Smooth muscle cell of trachea (primary cell): ENCODE results near the gene STK17B. TPM values are rescaled to one million over a fixed set of nuclear protein-coding genes. Genes with fewer than 3 reads are reported as not detected.

Experiments
- total RNA-seq: library from RNA; depleted of rRNA; stranded (reverse); fragments of >200 nt; gene quantifications from 2 replicates; pipeline ENCODE4 v1.2.1, GENCODE V29; 2014

The STK17B gene
- total RNA-seq = 38.0 and 52.2 TPM in 2 replicates

GRCh38 chr2:196171248-196171871, at the start of gene STK17B:
Gene STK17B, minus strand, starts transcription at chr2:196171578. Its CDS starts 8,195 bp downstream, at chr2:196163383.

Other genes with a start within 250 kb of the STK17B start
- gene DNAH7, start 102.7 kb downstream of the STK17B start, total RNA-seq = 0.66 and 2.3 TPM in 2 replicates